Metanephros (tissue), 1 donor: ENCODE data around the gene MAGEB17. TPM values are rescaled to one million over a fixed set of nuclear protein-coding genes. Genes with fewer than 3 reads are reported as not detected.

Experiments used
- total RNA-seq: library from RNA; depleted of rRNA; stranded (reverse); fragments of >200 nt; gene quantifications from one replicate; pipeline ENCODE4 v1.2.3, GENCODE V29; 2014

MAGEB17 gene
- not detected for total RNA-seq

DNA sequence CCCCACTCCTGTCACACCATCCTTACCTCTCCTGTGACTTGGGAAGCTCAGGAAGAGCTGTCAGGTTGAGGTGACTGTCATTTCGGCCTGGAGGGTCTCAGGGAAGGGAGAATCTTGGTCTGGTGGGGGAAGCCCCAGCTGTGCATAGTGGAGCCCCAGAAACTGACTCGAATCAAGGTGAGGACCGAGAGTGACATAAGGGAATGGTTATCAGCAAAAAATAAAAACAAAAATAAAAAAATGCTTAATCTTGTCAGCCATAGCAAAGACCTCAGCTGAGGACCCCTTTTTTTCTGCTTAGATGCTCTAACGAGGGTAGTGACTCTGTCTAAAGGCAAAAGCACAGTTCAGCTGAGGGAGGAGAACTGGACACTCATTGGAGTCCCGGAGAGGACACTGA is at the start of gene MAGEB17:
Gene MAGEB17, plus strand, starts transcription at position 301 of the 400 bp plus-strand sequence. CDS start 2,902 bp downstream, outside the sequence.

DNA sequence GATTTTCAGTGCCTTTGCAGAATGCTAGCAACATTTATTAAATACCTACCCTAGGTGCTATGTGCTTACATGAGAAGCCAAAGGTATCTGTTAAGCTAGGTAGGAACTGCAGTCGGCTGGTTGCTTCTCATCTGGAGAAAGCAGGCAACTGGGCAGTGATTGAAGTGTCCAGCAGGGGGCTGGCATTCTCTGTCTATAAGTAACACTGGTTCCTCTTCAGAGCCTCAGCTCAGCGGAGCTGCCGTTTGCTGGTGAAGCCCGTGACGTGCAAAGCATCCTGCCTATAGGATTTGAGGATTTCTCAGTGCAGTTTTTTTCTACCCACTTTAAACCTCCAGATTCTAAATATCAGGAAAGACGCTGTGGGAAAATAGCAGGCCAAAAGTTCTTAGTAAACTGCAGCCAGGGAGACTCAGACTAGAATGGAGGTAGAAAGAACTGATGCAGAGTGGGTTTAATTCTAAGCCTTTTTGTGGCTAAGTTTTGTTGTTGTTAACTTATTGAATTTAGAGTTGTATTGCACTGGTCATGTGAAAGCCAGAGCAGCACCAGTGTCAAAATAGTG is 44.0 kb upstream of the MAGEB17 start, which contains the start of gene GRPR:
Gene GRPR, plus strand, starts transcription at position 344 of the 565 bp plus-strand sequence. CDS start 389 bp downstream, outside the sequence.

Other genes with a start within 250 kb of the MAGEB17 start
- 0.35 TPM for gene GRPR, start 43.9 kb upstream of the MAGEB17 start, total RNA-seq